Measurements from ENCODE around the gene SOAT1. TPM values are rescaled to one million over a fixed set of nuclear protein-coding genes. Genes with fewer than 3 reads are reported as not detected.
A peak's percentile ranks its signal among the peaks of the same experiment; 100 is the strongest.
"Not testable (repeated sequence)": the region's sequence is repeated elsewhere in the genome, so short reads cannot be mapped to it uniquely, and the experiment has no call there.

SOAT1 gene
- total RNA-seq, 1 donor: 67.5 TPM

DNA sequence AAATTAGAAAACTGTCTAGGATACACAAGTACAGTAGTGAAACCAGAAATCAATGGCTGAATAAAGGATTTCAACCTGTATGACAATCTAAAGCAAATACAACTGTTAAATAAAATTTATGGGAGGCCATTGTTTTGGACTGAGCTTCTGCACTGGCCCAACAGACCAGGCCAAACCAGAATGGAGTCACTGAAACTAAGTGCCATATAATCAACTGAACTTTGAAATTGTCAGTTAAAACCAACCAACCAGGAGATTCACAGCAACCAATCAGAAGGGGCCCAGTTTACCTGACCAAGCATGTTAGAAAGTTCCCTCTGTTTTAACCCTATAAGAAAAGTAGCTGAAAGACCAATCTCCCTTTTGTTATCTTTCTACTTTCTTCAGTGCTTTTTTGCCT lies 30.5 kb upstream of the SOAT1 start:
- DNase-seq (ENCODE audit: low read depth): no peak
- TF ChIP-seq, protein P1, sequence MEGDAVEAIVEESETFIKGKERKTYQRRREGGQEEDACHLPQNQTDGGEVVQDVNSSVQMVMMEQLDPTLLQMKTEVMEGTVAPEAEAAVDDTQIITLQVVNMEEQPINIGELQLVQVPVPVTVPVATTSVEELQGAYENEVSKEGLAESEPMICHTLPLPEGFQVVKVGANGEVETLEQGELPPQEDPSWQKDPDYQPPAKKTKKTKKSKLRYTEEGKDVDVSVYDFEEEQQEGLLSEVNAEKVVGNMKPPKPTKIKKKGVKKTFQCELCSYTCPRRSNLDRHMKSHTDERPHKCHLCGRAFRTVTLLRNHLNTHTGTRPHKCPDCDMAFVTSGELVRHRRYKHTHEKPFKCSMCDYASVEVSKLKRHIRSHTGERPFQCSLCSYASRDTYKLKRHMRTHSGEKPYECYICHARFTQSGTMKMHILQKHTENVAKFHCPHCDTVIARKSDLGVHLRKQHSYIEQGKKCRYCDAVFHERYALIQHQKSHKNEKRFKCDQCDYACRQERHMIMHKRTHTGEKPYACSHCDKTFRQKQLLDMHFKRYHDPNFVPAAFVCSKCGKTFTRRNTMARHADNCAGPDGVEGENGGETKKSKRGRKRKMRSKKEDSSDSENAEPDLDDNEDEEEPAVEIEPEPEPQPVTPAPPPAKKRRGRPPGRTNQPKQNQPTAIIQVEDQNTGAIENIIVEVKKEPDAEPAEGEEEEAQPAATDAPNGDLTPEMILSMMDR (IDR thresholded peaks at IDR 0.05; ENCODE audit: insufficient read depth, low read length): no peak
- H3K4me3 ChIP-seq (ENCODE audit: low read depth, low read length): no peak overlapping the region

DNA sequence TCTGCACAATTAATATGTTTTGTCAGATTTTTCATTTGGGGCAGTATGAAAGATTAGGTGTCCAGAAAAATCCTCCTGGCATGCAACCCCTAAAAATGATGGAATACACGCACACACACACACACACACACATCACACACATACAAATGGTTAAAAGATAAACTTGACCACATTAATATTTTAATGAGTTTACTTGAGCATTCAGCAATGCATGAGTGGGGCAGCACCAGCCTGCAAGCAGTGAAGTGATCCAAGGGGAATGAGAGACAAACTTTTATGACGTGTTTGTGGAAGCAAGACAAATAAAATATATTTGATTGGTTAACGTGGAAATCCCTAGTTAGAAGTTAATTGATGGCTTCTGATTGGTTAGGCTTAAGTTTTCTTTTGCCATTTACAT lies 29.1 kb upstream of the SOAT1 start:
- H3K4me3 ChIP-seq (ENCODE audit: low read depth, low read length): no peak overlapping the region
- peak; percentile 12 for DNase-seq (ENCODE audit: low read depth)
- TF ChIP-seq, protein P1 (IDR thresholded peaks at IDR 0.05; ENCODE audit: insufficient read depth, low read length): no peak

DNA sequence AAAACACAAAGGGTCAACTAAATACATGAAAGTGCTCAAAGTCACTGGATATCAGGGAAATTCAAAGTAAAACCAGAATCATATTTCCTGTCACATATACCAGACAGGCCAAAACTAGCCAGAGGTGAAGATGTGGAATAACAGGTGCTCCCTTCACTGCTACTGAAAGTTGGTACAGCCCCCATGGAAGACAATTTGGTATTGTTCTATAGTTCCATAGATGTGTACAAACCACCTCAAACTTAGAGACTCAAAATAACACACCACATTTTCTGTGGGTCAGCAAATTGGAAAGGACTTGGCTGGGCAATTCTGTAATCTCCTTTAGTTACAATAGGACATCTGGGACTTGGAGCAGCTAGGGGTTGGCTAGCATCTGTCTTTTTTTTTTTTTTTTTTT lies 24.5 kb upstream of the SOAT1 start:
- no peak for DNase-seq (ENCODE audit: low read depth)
- TF ChIP-seq, protein P1 (IDR thresholded peaks at IDR 0.05; ENCODE audit: insufficient read depth, low read length): no peak
- no peak overlapping the region for H3K4me3 ChIP-seq (ENCODE audit: low read depth, low read length)

DNA sequence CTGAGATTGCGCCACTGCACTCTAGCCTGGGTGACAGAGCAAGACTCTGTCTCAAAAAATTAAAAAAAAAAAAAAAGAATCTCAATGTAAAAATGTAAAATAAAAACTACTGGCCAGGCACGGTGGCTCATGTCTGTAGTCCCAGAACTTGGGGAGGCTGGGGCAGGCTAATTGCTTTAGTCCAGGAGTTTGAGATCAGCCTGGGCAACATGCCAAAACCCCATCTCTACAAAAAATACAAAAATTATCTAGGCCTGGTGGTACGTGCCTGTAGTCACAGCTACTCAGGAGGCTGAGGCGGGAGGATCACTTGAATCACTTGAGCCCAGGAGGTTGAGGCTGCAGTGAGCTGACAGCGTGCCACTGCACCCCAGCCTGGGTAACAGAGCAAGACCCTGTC lies 19.2 kb upstream of the SOAT1 start:
- DNase-seq (ENCODE audit: low read depth); H3K4me3 ChIP-seq (ENCODE audit: low read depth, low read length): not testable (repeated sequence)

DNA sequence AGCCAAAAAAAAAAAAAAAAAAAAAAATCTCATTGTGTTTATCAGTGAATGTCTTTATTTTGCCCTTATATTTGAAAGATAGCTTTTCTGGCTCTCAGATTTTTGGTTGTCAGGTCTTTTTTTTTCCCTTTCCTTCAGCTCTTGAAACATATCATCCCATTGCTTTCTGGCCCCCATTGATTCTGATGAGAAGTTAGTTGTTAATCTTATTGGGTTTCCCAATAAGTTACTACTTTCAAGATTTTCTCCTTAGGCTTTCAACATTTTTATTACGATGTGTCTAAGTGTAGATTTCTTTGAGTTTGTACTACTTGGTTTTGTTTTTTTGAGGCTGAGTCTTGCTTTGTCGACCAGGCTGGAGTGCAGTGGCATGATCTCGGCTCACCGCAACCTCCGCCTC lies 14.7 kb upstream of the SOAT1 start:
- no peak for DNase-seq (ENCODE audit: low read depth)
- no peak overlapping the region for H3K4me3 ChIP-seq (ENCODE audit: low read depth, low read length)
- TF ChIP-seq, protein P1 (IDR thresholded peaks at IDR 0.05; ENCODE audit: insufficient read depth, low read length): no peak

- no peak for DNase-seq (ENCODE audit: low read depth)
These were observed 9.6 kb upstream of the SOAT1 start for GRCh38 chr1:179283992-179284391.

GRCh38 chr1:179287946-179288345 lies 5.7 kb upstream of the SOAT1 start:
- DNase-seq (ENCODE audit: low read depth): no peak
- TF ChIP-seq, protein P1 (IDR thresholded peaks at IDR 0.05; ENCODE audit: insufficient read depth, low read length): no peak
- H3K4me3 ChIP-seq (ENCODE audit: low read depth, low read length): no peak overlapping the region

More at GRCh38 chr1:179283992-179284391, 9.6 kb upstream of the SOAT1 start:
- TF ChIP-seq, protein P1 (IDR thresholded peaks at IDR 0.05; ENCODE audit: insufficient read depth, low read length): no peak
- no peak overlapping the region for H3K4me3 ChIP-seq (ENCODE audit: low read depth, low read length)
